ENCODE measurements around the gene PLA2G2A.

PLA2G2A gene

DNA sequence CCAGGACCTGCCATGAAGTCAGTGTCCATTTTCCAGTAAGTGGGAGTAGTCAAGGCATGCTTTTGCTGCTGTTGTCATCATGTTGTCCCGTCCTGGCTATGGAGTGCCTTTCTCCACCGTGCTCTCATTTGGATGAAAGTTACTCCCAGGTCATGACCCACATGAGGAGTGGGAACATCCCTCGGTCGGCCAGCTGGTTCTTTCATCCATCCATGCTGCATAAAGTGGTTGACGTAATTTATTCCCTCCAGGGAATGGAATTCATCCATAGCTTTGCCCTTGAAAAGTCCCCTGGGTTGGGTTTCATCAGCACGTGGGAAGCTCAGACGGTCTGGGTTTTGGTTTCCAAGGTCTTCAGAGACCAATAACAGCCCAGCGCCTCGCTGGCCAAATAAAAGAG, 11.6 kb downstream of the PLA2G2A start:
- Histone ChIP-seq H3K4me1 (no peaks in the 10 kb centered on the region), H3K27me3 (no peaks in the 10 kb centered on the region), H3K4me3 (ENCODE audit: low read depth, low read length) (no peak overlapping the region), H3K9me3 (no peaks in the 10 kb centered on the region), H3K36me3 (no peaks in the 10 kb centered on the region)
- TF ChIP-seq, protein P1, sequence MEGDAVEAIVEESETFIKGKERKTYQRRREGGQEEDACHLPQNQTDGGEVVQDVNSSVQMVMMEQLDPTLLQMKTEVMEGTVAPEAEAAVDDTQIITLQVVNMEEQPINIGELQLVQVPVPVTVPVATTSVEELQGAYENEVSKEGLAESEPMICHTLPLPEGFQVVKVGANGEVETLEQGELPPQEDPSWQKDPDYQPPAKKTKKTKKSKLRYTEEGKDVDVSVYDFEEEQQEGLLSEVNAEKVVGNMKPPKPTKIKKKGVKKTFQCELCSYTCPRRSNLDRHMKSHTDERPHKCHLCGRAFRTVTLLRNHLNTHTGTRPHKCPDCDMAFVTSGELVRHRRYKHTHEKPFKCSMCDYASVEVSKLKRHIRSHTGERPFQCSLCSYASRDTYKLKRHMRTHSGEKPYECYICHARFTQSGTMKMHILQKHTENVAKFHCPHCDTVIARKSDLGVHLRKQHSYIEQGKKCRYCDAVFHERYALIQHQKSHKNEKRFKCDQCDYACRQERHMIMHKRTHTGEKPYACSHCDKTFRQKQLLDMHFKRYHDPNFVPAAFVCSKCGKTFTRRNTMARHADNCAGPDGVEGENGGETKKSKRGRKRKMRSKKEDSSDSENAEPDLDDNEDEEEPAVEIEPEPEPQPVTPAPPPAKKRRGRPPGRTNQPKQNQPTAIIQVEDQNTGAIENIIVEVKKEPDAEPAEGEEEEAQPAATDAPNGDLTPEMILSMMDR (IDR thresholded peaks at IDR 0.05; ENCODE audit: low read depth, low read length) = no peak
- no peak for DNase-seq

DNA sequence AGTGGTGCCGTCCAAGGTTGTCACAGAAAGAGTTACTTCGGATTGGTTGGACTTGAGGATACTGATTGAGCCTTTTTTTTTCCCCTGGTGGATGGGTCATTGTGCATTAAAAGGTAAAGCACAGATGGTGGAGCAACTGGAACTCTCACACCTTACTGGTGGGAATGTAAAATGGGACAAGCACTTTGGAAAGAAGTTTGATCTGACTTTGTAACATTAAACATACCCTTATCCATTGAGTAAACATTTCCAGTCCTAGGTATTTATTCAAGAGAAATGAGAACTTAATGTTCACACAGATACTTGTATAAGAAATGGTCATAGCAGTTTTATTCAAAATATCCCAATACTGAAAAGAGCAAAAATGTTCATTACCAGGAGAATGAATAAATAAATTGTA, 14.9 kb downstream of the PLA2G2A start:
- Histone ChIP-seq H3K4me1 (no peaks in the 10 kb centered on the region), H3K9me3 (no peaks in the 10 kb centered on the region), H3K27me3 (no peaks in the 10 kb centered on the region), H3K4me3 (ENCODE audit: low read depth, low read length) (no peak overlapping the region), H3K36me3 (no peaks in the 10 kb centered on the region)
- TF ChIP-seq, protein P1 (IDR thresholded peaks at IDR 0.05; ENCODE audit: low read depth, low read length) = no peak
- DNase-seq = no peak

DNA sequence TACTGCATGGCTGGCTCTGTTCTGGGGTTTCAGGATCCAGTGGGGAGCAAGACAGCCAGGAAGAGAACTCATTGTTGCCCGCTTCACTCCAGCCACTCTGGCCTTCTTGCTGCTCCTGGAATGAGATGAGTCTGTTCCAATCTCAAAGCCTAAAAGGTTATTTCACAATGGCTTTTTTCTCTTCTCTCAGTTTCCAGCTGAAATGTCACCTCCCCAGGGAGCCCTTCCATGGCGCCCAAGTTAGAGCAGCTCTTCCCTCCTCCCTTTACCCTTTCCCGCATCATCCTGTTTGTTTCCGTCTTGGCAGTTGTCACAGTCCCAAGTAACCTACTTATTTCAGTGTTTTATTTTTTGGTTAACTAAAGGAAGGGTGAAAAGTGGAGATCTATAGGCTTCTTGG, 15.8 kb downstream of the PLA2G2A start:
- Histone ChIP-seq H3K27me3 (no peaks in the 10 kb centered on the region), H3K4me3 (ENCODE audit: low read depth, low read length) (no peak overlapping the region), H3K4me1 (no peaks in the 10 kb centered on the region), H3K9me3 (no peaks in the 10 kb centered on the region), H3K36me3 (no peaks in the 10 kb centered on the region)
- DNase-seq = no peak
- TF ChIP-seq, protein P1 (IDR thresholded peaks at IDR 0.05; ENCODE audit: low read depth, low read length) = no peak

DNA sequence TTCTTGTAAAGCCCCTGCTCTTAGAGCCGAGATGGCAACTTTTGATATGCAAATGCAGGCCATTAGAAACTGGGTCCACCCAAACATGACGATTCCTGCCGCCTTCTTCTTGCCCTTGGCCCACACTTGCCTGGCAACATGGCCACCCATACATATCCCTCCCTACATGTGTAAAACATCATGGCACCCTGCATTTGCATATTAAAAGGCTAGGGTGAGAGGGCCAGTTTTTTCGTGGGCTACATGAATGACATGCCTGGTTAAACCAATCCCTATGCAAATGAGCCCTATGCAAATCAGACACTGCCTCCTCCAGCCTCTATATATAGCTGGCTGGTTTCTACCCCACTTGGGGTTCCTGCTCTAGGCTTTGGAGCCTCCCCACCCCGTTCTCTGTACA, 18.8 kb downstream of the PLA2G2A start:
- H3K4me3 ChIP-seq (ENCODE audit: low read depth, low read length) = no peak overlapping the region
- DNase-seq = no peak
- no peaks in the 10 kb centered on the region for H3K9me3 ChIP-seq
- TF ChIP-seq, protein P1 (IDR thresholded peaks at IDR 0.05; ENCODE audit: low read depth, low read length) = no peak
- H3K27me3 ChIP-seq = no peaks in the 10 kb centered on the region
- H3K36me3 ChIP-seq = no peaks in the 10 kb centered on the region
- H3K4me1 ChIP-seq = no peaks in the 10 kb centered on the region

DNA sequence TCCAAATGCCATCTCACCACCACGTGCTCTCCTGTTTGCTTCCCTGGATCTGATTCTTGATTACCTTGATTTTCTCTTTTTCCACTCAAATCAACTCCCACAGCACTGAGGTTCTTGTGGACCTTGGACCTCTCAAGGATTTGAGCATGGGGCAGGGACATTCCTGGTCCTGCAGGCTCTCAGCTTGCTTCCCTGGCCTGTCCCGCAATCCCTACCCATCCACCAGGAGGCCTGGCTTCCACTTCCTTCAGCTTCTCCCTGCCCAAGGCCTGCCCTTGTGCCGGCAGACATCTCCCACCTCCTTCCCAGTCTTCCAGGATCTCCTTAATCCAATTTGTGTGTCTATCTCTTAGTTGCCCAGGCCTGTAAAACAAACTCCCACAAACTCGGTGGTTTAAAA, 21.6 kb downstream of the PLA2G2A start:
- no peaks in the 10 kb centered on the region for H3K27me3 ChIP-seq
- no peaks in the 10 kb centered on the region for H3K4me1 ChIP-seq
- TF ChIP-seq, protein P1 (IDR thresholded peaks at IDR 0.05; ENCODE audit: low read depth, low read length) = no peak
- H3K9me3 ChIP-seq = no peaks in the 10 kb centered on the region
- H3K4me3 ChIP-seq (ENCODE audit: low read depth, low read length) = no peak overlapping the region
- no peak for DNase-seq
- H3K36me3 ChIP-seq = no peaks in the 10 kb centered on the region

DNA sequence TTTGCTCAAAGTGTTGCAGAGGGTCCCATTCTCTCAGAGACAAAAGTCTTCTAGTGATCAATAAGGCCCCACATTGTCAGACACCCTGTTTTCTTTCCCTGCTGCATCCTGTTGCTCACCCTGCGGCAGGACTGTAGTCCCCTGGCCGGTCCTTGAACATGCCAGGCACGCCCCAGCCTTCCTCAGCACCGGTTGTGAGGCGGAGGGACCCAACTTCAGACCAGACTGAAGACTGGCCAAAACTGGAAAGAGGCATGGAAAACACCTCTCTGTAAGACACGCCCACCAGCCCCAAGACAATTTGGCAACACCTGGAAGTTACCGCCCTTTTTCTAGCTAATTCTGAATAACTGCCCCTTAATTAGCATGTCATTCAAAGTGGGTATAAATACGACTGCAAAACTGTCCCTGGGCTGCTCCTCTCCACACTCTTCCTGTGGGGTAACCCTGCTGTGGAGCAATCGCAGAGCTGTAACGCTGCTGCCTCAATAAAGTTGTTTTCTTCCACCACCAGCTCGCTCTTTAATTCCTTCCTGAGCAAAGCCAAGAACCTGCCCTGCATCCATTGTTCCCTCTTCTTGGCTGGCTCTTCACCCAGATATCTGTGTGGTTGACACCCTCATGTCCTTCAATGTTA, 23.8 kb downstream of the PLA2G2A start:
- H3K4me1 ChIP-seq = no peaks in the 10 kb centered on the region

More for the DNA sequence above, 23.8 kb downstream of the PLA2G2A start:
- H3K9me3 ChIP-seq = no peaks in the 10 kb centered on the region
- no peaks in the 10 kb centered on the region for H3K27me3 ChIP-seq
- no peak overlapping the region for H3K4me3 ChIP-seq (ENCODE audit: low read depth, low read length)
- no peaks in the 10 kb centered on the region for H3K36me3 ChIP-seq
- no peak for DNase-seq
- TF ChIP-seq, protein P1 (IDR thresholded peaks at IDR 0.05; ENCODE audit: low read depth, low read length) = no peak
